Stimulated activated CD8-positive, alpha-beta memory T cell treated with anti-CD3 and anti-CD28 coated beads, Interleukin-4, amount 100 ng/mL, for 48 hours (primary cell): ENCODE measurements around the gene MAP2K2.

Experiments used
- DNase-seq: peaks from one replicate; pipeline ENCODE4 v3.0.0-alpha.2; 2020

The MAP2K2 gene

DNA sequence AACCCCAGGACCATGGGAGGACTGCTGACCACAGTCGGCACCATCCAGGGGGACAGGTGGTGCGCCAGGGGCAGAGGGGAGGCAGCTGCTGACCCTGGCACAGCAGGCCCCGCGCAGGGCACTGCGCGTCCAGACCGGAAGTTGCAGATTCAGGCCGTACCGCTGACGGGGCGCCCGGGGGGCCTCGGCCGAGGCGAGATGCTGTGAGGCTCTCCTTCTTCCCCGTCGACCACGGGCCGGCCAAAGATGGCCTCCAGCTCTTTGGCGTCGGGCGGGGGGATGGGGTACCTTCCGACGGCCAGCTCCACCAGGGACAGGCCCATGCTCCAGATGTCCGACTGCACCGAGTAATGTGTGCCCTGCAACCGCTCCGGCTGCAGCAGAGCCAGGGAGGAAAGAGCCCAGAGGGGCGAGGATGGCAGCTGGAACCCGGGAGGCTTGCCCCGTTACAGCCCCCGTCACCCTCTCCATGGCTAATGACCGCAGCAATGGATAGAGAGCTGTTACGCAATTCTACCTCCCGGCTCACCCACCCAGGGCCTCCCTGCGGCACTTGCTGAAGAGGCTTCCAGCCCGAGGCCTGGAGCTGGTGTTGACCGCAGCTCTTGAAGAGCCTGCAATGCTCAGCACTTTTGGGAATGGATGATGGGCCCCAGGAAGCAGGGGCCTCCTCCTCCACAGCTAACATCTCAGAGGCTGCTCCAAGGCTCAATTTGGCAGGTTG, 24.7 kb downstream of the MAP2K2 start:
- DNase-seq, result no peak

DNA sequence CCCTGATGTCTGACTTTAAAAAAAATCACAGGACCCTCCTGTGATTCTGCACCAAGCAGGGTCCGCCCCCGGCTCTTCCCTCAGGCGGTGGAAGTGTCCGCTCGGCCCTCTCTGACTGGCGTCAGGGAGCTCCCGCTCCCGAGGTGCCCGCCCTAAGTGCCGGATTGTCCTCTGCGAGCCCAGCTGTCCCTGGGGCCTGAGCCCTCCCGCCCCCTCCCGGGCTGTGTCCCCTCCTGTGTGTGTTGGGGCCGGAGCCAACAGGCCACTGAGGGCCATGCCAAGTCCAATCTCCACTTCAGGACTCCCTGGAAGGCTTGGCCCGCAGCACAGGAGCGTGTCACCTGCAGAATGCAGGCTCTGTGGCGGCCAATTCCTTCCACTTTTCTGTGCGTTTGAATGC, 25.4 kb downstream of the MAP2K2 start:
- DNase-seq, result no peak

- no peak for DNase-seq
Observed at GRCh38 chr19:4097501-4097900, 26.4 kb downstream of the MAP2K2 start.

- no peak for DNase-seq
Observed at GRCh38 chr19:4096049-4096892, 27.7 kb downstream of the MAP2K2 start.

DNA sequence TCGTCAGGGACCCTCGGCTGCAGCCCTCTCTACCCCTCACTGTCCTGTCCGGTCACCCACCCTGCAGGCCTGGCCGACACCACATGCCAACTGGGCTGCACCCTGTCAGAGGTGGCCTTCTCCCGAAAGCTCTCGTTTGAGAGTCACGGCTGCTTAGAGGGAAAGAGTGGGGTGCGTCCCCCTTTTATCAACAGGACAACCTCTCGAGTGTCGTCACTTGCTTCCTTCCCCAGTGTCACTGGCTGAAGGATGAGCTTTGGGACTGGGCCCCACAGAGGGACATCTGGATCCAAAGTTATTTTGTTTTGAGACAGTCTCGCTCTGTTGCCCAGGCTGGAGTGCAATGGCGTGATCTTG, 28.5 kb downstream of the MAP2K2 start:
- no peak for DNase-seq

GRCh38 chr19:4094761-4095487, 29.0 kb downstream of the MAP2K2 start:
- DNase-seq, result no peak

DNA sequence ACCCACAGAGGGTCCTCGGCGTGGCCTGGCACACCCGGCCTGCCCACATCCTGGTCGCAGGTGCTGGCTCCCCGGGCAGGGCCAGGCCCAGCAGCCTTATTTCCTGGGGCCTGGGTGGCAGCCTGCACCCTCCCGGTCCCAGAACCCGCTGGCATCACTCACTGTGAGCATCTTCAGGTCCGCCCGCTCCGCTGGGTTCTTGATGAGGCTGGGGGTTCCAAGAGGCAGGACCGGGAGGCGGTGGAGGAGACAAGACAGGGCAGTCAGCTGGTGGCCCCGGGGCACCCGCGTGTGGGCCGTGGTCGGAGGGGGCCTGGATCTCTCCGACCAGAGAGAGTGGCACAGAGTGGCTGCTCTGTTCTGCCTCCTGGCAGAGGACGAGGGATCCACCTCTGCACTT, 29.6 kb downstream of the MAP2K2 start:
- no peak for DNase-seq

GRCh38 chr19:4093643-4094175, 30.2 kb downstream of the MAP2K2 start:
- no peak for DNase-seq

DNA sequence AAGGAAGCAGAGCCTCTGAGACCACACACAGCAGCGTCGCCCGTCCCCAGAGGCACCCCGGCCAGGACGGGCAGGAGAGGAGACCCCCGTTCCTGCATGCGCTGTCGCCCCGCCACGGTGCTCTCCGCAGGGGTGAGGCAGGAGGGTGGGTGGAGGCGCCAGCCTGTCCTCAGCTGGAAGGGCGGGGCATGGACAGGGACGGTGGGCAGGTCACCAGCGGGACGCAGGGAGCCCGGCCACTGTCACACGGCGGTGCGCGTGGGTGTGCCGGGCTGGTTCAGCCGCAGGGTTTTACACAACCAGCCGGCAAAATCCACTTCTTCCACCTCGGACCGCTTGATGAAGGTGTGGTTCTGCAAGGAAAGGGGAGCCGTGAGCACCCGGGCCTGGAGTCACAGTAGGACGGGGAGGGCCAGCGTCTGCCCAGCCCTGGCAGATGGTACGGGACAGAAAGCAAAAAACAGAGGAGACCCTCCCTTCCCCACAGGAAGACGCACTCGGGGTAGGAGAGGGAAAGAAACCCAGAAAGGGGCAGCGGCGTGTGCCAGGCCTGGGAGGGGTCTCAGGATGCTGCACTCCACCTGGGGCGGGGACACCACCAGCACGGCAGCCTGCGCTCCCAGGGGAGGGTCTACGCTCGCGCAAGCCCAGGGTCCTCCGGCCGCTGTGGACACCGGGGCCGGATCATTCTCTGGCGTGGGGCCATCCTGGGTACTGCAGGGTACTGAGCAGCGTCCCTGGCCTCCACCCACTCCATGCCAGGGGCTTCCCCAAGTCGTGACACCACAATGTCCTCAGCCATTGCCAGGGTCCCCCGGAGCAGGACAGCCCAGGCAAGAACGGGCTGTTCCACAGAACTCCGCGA, 33.3 kb downstream of the MAP2K2 start:
- no peak for DNase-seq

- DNase-seq, result no peak
Observed at GRCh38 chr19:4089946-4090345, 34.0 kb downstream of the MAP2K2 start.

DNA sequence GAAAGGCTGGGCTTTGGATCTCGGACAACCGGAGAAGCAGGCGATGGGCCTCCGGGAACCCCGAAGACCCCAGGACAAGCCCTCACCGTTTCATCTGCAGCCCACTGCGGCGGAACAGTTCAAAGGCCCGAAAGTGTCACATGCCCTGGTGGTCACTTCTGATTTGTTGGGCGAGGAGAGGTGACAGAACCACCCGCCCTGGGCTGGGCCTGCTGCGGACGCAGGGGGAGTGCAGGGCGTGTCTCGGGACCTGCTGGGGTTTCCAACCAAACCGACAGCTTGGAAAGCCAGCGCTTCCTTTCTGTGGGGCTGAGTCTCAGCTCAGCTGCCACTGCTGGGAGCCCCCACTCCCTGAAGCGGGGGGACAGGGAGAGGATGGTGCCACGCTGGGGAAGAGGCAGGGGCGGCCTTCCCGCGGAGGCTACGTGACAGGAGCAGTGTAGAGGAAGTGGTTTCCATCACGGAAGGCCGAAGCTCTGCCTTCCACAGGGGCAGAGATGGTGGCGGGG, 34.5 kb downstream of the MAP2K2 start:
- DNase-seq, result peak; percentile 79

- DNase-seq, result peak; percentile 60
Observed at GRCh38 chr19:4088975-4089374, 34.9 kb downstream of the MAP2K2 start.

- no peak for DNase-seq
Observed at GRCh38 chr19:4087787-4088679, 35.9 kb downstream of the MAP2K2 start.

DNA sequence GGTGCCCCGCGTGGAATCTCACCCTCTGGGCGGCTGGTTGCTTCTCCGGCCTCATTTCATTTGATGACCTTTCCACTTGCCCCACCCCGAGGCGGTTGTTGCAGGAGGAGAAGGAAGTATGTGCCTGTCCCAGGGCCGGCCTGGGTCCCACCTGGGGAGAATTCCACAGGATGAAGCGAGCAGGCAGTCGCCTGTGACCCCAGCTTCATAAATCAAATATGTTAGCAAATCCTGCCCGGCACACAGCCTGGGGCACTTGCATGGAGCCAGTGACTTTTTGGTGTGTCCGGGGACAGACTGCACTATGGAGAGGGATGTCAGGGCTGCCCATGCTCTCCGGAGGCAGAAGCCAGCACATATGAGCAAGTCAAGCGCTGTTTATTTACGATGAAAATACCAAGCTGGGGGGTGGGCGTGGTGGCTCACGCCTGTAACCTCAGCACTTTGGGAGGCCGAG, 37.5 kb downstream of the MAP2K2 start:
- DNase-seq, result no peak

- no peak for DNase-seq
Observed at GRCh38 chr19:4084547-4084877, 39.4 kb downstream of the MAP2K2 start.

- DNase-seq, result peak; percentile 54
Observed at GRCh38 chr19:4083677-4084546, 40.0 kb downstream of the MAP2K2 start.

DNA sequence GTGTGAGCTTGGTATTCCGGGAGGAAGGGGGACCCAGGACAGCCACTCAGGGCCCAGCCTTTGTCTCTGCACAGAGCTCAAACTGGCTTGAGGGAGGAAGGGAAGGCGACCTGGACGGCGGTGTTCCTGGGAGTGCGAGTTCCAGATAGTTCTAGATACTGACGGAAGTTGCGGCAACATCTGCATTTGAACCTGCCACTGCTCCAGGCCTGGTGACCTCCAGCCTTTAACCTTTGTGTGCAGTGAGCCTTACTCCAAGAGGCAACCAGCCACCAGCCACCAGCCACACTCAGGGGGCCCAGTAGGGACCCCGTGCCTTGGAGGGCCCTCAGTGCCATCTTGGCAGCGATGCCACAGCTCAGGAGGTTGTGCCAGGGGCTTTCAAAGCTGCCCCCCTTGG, 41.8 kb downstream of the MAP2K2 start:
- no peak for DNase-seq

GRCh38 chr19:4081441-4082129, 42.3 kb downstream of the MAP2K2 start:
- DNase-seq, result no peak

DNA sequence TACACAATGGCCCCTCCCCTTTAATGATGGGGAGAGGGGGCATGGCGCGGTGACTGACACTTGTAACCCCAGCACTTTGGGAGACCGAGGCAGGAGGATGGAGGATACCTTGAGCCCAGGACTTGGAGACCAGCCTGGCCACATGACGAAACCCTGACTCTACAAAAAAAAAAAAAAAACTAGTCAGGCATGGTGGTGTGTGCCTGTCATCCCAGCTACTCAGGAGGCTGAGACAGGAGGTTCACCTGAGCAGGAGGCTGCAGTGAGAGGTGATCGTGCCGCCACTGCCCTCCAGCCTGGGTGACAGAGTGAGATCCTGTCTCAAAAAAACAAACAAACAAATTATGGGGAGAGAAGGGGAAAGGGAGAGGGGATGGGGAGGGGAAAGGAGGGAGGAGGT, 43.4 kb downstream of the MAP2K2 start:
- no peak for DNase-seq
